ENCODE measurements around the gene ZBTB7C. TPM values are rescaled to one million over a fixed set of nuclear protein-coding genes. Genes with fewer than 3 reads are reported as not detected.
A peak's percentile ranks its signal among the peaks of the same experiment; 100 is the strongest.

The ZBTB7C gene
- total RNA-seq, 4 donors from 2014 or later: 38.2 to 92.3 (median 52.4) TPM

- Histone ChIP-seq H3K27ac (peak overlapping the region in 3 of 4 donors; percentile 15 to 67 (median 65)), H3K36me3 (peaks cover 0 to 47% (median 0%) of the 10 kb centered on the region in 3 donors), H3K27me3 (no peaks in the 10 kb centered on the region), H3K4me1 (peaks cover 12 to 78% (median 13%) of the 10 kb centered on the region in 3 donors), H3K9me3 (no peaks in the 10 kb centered on the region), H3K4me3 (no peak overlapping the region)
- 32 to 39% methylated on average over 7 to 11 of the region's 11 CpGs for WGBS, 2 donors
- DNase-seq: no peak
- intact Hi-C loops (cut with DNase I): no loop called here
- TF ChIP-seq CTCF (IDR thresholded peaks at IDR 0.05) (no peak), POLR2A (IDR thresholded peaks at IDR 0.05) (no peak)
Observed at GRCh38 chr18:48106976-48107781, 302.0 kb downstream of the ZBTB7C start.

- no peak for DNase-seq
- Histone ChIP-seq H3K9me3 (no peaks in the 10 kb centered on the region), H3K27ac (peak overlapping the region in 3 of 4 donors; percentile 15 to 67 (median 65)), H3K36me3 (peaks cover 0 to 52% (median 0%) of the 10 kb centered on the region in 3 donors), H3K4me3 (no peak overlapping the region), H3K27me3 (no peaks in the 10 kb centered on the region), H3K4me1 (peaks cover 12 to 82% (median 13%) of the 10 kb centered on the region in 3 donors)
- intact Hi-C loops (cut with DNase I): no loop called here
- no peak for TF ChIP-seq CTCF (IDR thresholded peaks at IDR 0.05)
- no peak for TF ChIP-seq POLR2A (IDR thresholded peaks at IDR 0.05)
- WGBS, 2 donors: 29 to 38% methylated on average over 1 of the region's 1 CpG
Observed at GRCh38 chr18:48106498-48106897, 302.7 kb downstream of the ZBTB7C start.

GRCh38 chr18:48105317-48105716 is 303.9 kb downstream of the ZBTB7C start:
- peak overlapping the region in 2 of 4 donors; percentile 5 to 65 for H3K27ac ChIP-seq
- WGBS, 2 donors: 14 to 20% methylated on average over 1 of the region's 1 CpG

GRCh38 chr18:48104705-48105104 is 304.5 kb downstream of the ZBTB7C start:
- TF ChIP-seq CTCF (IDR thresholded peaks at IDR 0.05) (no peak), POLR2A (IDR thresholded peaks at IDR 0.05) (no peak)
- no peak overlapping the region for H3K4me3 ChIP-seq
- no peak for DNase-seq
- no peaks in the 10 kb centered on the region for H3K27me3 ChIP-seq
- peaks cover 12 to 76% (median 13%) of the 10 kb centered on the region in 3 donors for H3K4me1 ChIP-seq
- 67 to 75% methylated on average over 1 to 5 of the region's 6 CpGs for WGBS, 2 donors
- no peaks in the 10 kb centered on the region for H3K9me3 ChIP-seq
- intact Hi-C loops (cut with DNase I): no loop called here
- peaks cover 0 to 42% (median 0%) of the 10 kb centered on the region in 3 donors for H3K36me3 ChIP-seq
- peak overlapping the region in 1 of 4 donors; percentile 65 for H3K27ac ChIP-seq

More at GRCh38 chr18:48105317-48105716, 303.9 kb downstream of the ZBTB7C start:
- TF ChIP-seq CTCF (IDR thresholded peaks at IDR 0.05) (peak in 2 of 6 experiments; percentile 8 to 40), POLR2A (IDR thresholded peaks at IDR 0.05) (no peak)
- Histone ChIP-seq H3K36me3 (peaks cover 0 to 44% (median 0%) of the 10 kb centered on the region in 3 donors), H3K9me3 (no peaks in the 10 kb centered on the region), H3K4me1 (peaks cover 12 to 82% (median 13%) of the 10 kb centered on the region in 3 donors), H3K4me3 (no peak overlapping the region), H3K27me3 (no peaks in the 10 kb centered on the region)
- DNase-seq: no peak
- intact Hi-C loops (cut with DNase I): no loop called here

- intact Hi-C loops (cut with DNase I): no loop called here
- Histone ChIP-seq H3K4me3 (no peak overlapping the region), H3K36me3 (peaks cover 0 to 51% (median 0%) of the 10 kb centered on the region in 3 donors), H3K9me3 (no peaks in the 10 kb centered on the region), H3K27me3 (no peaks in the 10 kb centered on the region), H3K4me1 (peaks cover 0 to 52% (median 6%) of the 10 kb centered on the region in 3 donors), H3K27ac (no peak overlapping the region)
- WGBS, 2 donors: 68 to 89% methylated on average over 5 to 8 of the region's 9 CpGs
- TF ChIP-seq CTCF (IDR thresholded peaks at IDR 0.05) (no peak), POLR2A (IDR thresholded peaks at IDR 0.05) (no peak)
- DNase-seq: no peak
Observed at GRCh38 chr18:48100651-48101165, 308.5 kb downstream of the ZBTB7C start.

Measured in esophagus squamous epithelium (tissue), 5 donors.